ENCODE results near the gene C1S. TPM values are rescaled to one million over a fixed set of nuclear protein-coding genes. Genes with fewer than 3 reads are reported as not detected.

The C1S gene
- total and polyA plus RNA-seq, 9 of the 15 experiments (the other 6 are each of a cell fraction or from before 2014, with no cell fraction given), result 0.08 to 0.84 (median 0.27) TPM

GRCh38 chr12:7058163-7058845 lies 2.2 kb upstream of the C1S start (continued):
- TF ChIP-seq ZFPM2 (CRISPR knock-in tag; IDR thresholded peaks at IDR 0.05), result no peak
- TF ChIP-seq ZBTB33 (CRISPR knock-in tag; IDR thresholded peaks at IDR 0.05), result no peak
- TF ChIP-seq TCF3 (CRISPR knock-in tag; IDR thresholded peaks at IDR 0.05), result no peak
- no peak for TF ChIP-seq FUS (optimal IDR thresholded peaks at IDR 0.05; ENCODE audit: low read depth, low read length)
- no peak for TF ChIP-seq SIN3B (IDR thresholded peaks at IDR 0.05; ENCODE audit: low read depth)
- TF ChIP-seq PTTG1 (tag; IDR thresholded peaks at IDR 0.05; ENCODE audit: low read depth), result peak; percentile 95
- no peak for TF ChIP-seq NFATC3 (IDR thresholded peaks at IDR 0.05)
- no peak for TF ChIP-seq MYC (IDR thresholded peaks at IDR 0.05; ENCODE audit: low read depth, low read length)
- peak; percentile 86 for TF ChIP-seq MYC (CRISPR knock-in tag; IDR thresholded peaks at IDR 0.05; ENCODE audit: borderline replicate concordance, low read depth)
- TF ChIP-seq ZNF589 (CRISPR knock-in tag; IDR thresholded peaks at IDR 0.05; ENCODE audit: low read depth), result peak; percentile 68
- TF ChIP-seq CCAR2 (IDR thresholded peaks at IDR 0.05; ENCODE audit: low read depth, low read length), result no peak
- TF ChIP-seq, protein P1, sequence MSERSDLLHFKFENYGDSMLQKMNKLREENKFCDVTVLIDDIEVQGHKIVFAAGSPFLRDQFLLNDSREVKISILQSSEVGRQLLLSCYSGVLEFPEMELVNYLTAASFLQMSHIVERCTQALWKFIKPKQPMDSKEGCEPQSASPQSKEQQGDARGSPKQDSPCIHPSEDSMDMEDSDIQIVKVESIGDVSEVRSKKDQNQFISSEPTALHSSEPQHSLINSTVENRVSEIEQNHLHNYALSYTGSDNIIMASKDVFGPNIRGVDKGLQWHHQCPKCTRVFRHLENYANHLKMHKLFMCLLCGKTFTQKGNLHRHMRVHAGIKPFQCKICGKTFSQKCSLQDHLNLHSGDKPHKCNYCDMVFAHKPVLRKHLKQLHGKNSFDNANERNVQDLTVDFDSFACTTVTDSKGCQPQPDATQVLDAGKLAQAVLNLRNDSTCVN (CRISPR knock-in tag; IDR thresholded peaks at IDR 0.05), result peak; percentile 50; the same call in 1 of the 2 replicates
- TF ChIP-seq EHMT2 (IDR thresholded peaks at IDR 0.05), result no peak
- TF ChIP-seq HDAC8 (tag; IDR thresholded peaks at IDR 0.05), result peak; percentile 84; the same call in 1 of the 2 replicates
- peak; percentile 88 for TF ChIP-seq MECOM (CRISPR knock-in tag; IDR thresholded peaks at IDR 0.05)
- 0 out of 2 replicates have a peak, but pooled peaks have one; percentile 49 for TF ChIP-seq ID3 (CRISPR knock-in tag; IDR thresholded peaks at IDR 0.05)
- TF ChIP-seq ID3 (tag; IDR thresholded peaks at IDR 0.05), result peak; percentile 94
- TF ChIP-seq KLF13 (tag; IDR thresholded peaks at IDR 0.05; ENCODE audit: borderline replicate concordance, low read depth), result no peak
- TF ChIP-seq, protein P2, sequence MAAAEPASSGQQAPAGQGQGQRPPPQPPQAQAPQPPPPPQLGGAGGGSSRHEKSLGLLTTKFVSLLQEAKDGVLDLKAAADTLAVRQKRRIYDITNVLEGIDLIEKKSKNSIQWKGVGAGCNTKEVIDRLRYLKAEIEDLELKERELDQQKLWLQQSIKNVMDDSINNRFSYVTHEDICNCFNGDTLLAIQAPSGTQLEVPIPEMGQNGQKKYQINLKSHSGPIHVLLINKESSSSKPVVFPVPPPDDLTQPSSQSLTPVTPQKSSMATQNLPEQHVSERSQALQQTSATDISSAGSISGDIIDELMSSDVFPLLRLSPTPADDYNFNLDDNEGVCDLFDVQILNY (CRISPR knock-in tag; IDR thresholded peaks at IDR 0.05), result no peak
- no peak for TF ChIP-seq KDM2B (CRISPR knock-in tag; IDR thresholded peaks at IDR 0.05)
- no peak for TF ChIP-seq HOXB6 (CRISPR knock-in tag; IDR thresholded peaks at IDR 0.05; ENCODE audit: borderline replicate concordance)
- no peak for TF ChIP-seq ZNF431 (CRISPR knock-in tag; IDR thresholded peaks at IDR 0.05)
- no peak for TF ChIP-seq RBM39 (optimal IDR thresholded peaks at IDR 0.05; ENCODE audit: low read depth, low read length)
- TF ChIP-seq NR2F6 (CRISPR knock-in tag; IDR thresholded peaks at IDR 0.05), result no peak

Data from K562 (cell line).